CD4-positive, alpha-beta T cell treated with Interleukin-15 for 4 hours (primary cell): ENCODE results near the gene TMEM134.

Source experiments
- DNase-seq: peaks from one replicate; pipeline ENCODE4 v3.0.0-alpha.2; 2020; ENCODE audit warnings: low spot score

TMEM134 gene

GRCh38 chr11:67458266-67458665, 10.8 kb downstream of the TMEM134 start:
- DNase-seq: no peak

GRCh38 chr11:67457453-67457852, 11.6 kb downstream of the TMEM134 start:
- no peak for DNase-seq

- no peak for DNase-seq
These were observed 12.9 kb downstream of the TMEM134 start for GRCh38 chr11:67456068-67456705.

GRCh38 chr11:67455054-67455453, 14.0 kb downstream of the TMEM134 start, which contains the start of gene CABP4:
TSS of gene CABP4 (plus strand) at chr11:67455354. CDS start at chr11:67455424, 70 bp downstream.
- DNase-seq: no peak

GRCh38 chr11:67453816-67454732, 15.0 kb downstream of the TMEM134 start:
- no peak for DNase-seq

- DNase-seq: no peak
These were observed 16.7 kb downstream of the TMEM134 start, which contains the start of gene GPR152 for GRCh38 chr11:67452141-67452952. TSS of gene GPR152 (minus strand) at chr11:67452729. CDS start at chr11:67452724, 5 bp downstream.

GRCh38 chr11:67451658-67451976, 17.4 kb downstream of the TMEM134 start:
- DNase-seq: no peak

- DNase-seq: no peak
These were observed 18.0 kb downstream of the TMEM134 start for GRCh38 chr11:67450796-67451657.

- no peak for DNase-seq
These were observed 19.8 kb downstream of the TMEM134 start for GRCh38 chr11:67449116-67449844.

GRCh38 chr11:67448220-67448609, 20.8 kb downstream of the TMEM134 start:
- DNase-seq: no peak

- no peak for DNase-seq
These were observed 23.5 kb downstream of the TMEM134 start for GRCh38 chr11:67445515-67445914.

GRCh38 chr11:67442504-67443404, 26.3 kb downstream of the TMEM134 start:
- no peak for DNase-seq

GRCh38 chr11:67441731-67442351, 27.2 kb downstream of the TMEM134 start:
- no peak for DNase-seq

- no peak for DNase-seq
These were observed 27.9 kb downstream of the TMEM134 start for GRCh38 chr11:67441098-67441563.

- DNase-seq: no peak
These were observed 28.6 kb downstream of the TMEM134 start for GRCh38 chr11:67440229-67441097.

- DNase-seq: no peak
These were observed 29.5 kb downstream of the TMEM134 start for GRCh38 chr11:67439321-67440228.
